Gastroesophageal sphincter (tissue), 4 donors: ENCODE measurements around the gene PAK1IP1. TPM values are rescaled to one million over a fixed set of nuclear protein-coding genes. Genes with fewer than 3 reads are reported as not detected.
"Not testable (repeated sequence)": the region's sequence is repeated elsewhere in the genome, so short reads cannot be mapped to it uniquely, and the experiment has no call there.

ENCODE experiments used
- ATAC-seq: fragments of 150-250 bp; one replicate; pipeline ENCODE4 v1.9.1; 2016; ENCODE audit warnings: mild to moderate bottlenecking, moderate library complexity
- H3K27ac ChIP-seq, 4 donors: fragments of 200-600 bp; sonication (generic) in 3 of 4; 1 replicate in 3 of 4; 2 replicates in 1 of 4; pipeline ENCODE4 v1.5.1; 2016 to 2019
- H3K27me3 ChIP-seq: fragments of 200-600 bp; sonication (generic); one replicate; pipeline ENCODE4 v1.5.1; 2019
- H3K36me3 ChIP-seq, 2 donors: fragments of 200-600 bp; sonication (generic); one replicate each; pipeline ENCODE4 v1.5.1; 2019; ENCODE audit warnings: control low read depth in 1 of 2
- H3K4me1 ChIP-seq, 3 donors: fragments of 200-600 bp; sonication (generic); 1 replicate in 2 of 3; 2 replicates in 1 of 3; pipeline ENCODE4 v1.5.1; 2016 to 2019; ENCODE audit warnings: control low read depth in 2 of 3
- H3K4me3 ChIP-seq, 2 donors: fragments of 200-600 bp; sonication (generic); one replicate each; pipeline ENCODE4 v1.5.1; 2019; ENCODE audit warnings: mild to moderate bottlenecking in 1 of 2, moderate library complexity in 1 of 2
- H3K9me3 ChIP-seq, 3 donors: fragments of 200-600 bp; sonication (generic); one replicate each; pipeline ENCODE4 v1.5.1; 2017 to 2019; ENCODE audit warnings: control low read depth in 2 of 3
- EP300 ChIP-seq: sonication (generic); formaldehyde crosslinking; IDR thresholded peaks from one replicate; pipeline ENCODE4 v1.6.1; 2017; ENCODE audit warnings: antibody characterized with exemption, mild to moderate bottlenecking
- POLR2A ChIP-seq, 2 donors: fragments of 450-650 bp; IDR thresholded peaks; one replicate each; pipeline ENCODE4 v1.6.1; 2017; ENCODE audit warnings: antibody characterized with exemption in 2 of 2, mild to moderate bottlenecking in 2 of 2, moderate library complexity in 1 of 2
- POLR2AphosphoS5 ChIP-seq: sonication (generic); formaldehyde crosslinking; IDR thresholded peaks from one replicate; pipeline ENCODE4 v1.6.1; 2017; ENCODE audit warnings: antibody characterized with exemption
- WGBS, 2 donors: methylation state at CpG; one replicate each; pipeline ENCODE4 v1.1.5; 2018; ENCODE audit warnings: low coverage in 1 of 2; 5-methylcytosine and 5-hydroxymethylcytosine counted together
- total RNA-seq, 4 donors: library from RNA; depleted of rRNA; stranded (reverse); fragments of >200 nt; gene quantifications; one replicate each; pipeline ENCODE4 v1.1.0, GENCODE V29; 2016
- TF ChIP-seq, protein P1 (sequence below), 4 experiments: fragments of 200-600 bp in 2 of 4; fragments of 450-650 bp in 2 of 4; sonication (generic) in 1 of 4; IDR thresholded peaks; one replicate each; pipeline ENCODE4 v1.5.1; 2017 to 2019; ENCODE audit warnings: antibody characterized with exemption in 4 of 4, mild to moderate bottlenecking in 2 of 4, moderate library complexity in 2 of 4

Gene PAK1IP1
- total RNA-seq, 4 donors from 2014 or later, result 9.4 to 14.6 (median 12.5) TPM

- Histone ChIP-seq H3K9me3 (no peaks in the 10 kb centered on the region), H3K4me3 (no peak overlapping the region), H3K27me3 (no peaks in the 10 kb centered on the region), H3K4me1 (no peaks in the 10 kb centered on the region), H3K27ac (no peak overlapping the region), H3K36me3 (peaks cover 0 to 15% of the 10 kb centered on the region in 2 donors)
- TF ChIP-seq POLR2AphosphoS5 (no peak), POLR2A (IDR thresholded peaks at IDR 0.05) (no peak), EP300 (no peak)
- TF ChIP-seq, protein P1, sequence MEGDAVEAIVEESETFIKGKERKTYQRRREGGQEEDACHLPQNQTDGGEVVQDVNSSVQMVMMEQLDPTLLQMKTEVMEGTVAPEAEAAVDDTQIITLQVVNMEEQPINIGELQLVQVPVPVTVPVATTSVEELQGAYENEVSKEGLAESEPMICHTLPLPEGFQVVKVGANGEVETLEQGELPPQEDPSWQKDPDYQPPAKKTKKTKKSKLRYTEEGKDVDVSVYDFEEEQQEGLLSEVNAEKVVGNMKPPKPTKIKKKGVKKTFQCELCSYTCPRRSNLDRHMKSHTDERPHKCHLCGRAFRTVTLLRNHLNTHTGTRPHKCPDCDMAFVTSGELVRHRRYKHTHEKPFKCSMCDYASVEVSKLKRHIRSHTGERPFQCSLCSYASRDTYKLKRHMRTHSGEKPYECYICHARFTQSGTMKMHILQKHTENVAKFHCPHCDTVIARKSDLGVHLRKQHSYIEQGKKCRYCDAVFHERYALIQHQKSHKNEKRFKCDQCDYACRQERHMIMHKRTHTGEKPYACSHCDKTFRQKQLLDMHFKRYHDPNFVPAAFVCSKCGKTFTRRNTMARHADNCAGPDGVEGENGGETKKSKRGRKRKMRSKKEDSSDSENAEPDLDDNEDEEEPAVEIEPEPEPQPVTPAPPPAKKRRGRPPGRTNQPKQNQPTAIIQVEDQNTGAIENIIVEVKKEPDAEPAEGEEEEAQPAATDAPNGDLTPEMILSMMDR (IDR thresholded peaks at IDR 0.05), result no peak
- ATAC-seq, result no peak
- 71 to 96% methylated on average over 1 to 6 of the region's 8 CpGs for WGBS, 2 donors
Measured at GRCh38 chr6:10713962-10714361, 19.2 kb downstream of the PAK1IP1 start.

DNA sequence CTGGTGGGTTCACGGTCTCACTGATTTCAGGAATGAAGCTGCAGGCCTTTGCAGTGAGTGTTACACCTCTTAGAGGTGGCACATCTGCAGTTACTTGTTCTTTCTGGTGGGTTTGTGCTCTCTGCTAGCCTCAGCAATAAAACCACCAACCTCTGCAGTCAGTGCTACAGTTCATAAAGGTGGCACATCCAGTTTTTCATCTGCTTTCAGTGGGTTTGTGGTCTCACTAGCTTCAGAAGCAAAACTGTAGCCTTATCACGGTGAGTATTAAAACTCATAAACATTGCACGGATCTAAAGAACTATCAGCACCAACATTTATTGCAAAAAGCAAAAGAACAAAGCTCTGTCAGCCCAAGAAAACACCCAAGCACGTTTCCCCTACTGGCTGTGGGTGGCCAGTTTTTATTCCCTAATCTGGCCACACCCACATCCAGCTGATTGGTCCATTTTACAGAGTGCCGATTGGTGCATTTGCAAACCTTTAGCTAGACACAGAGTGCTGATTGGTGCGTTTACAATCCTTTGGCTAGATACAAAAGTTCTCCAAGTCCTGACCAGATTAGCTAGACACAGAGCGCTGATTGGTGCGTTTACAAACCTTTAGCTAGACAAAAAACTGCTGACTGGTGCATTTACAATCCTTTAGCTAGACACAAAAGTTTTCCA lies 24.7 kb downstream of the PAK1IP1 start:
- TF ChIP-seq, protein P1 (IDR thresholded peaks at IDR 0.05), result no peak
- TF ChIP-seq POLR2A (IDR thresholded peaks at IDR 0.05), result no peak
- no peak for TF ChIP-seq EP300
- TF ChIP-seq POLR2AphosphoS5, result no peak
- H3K27me3 ChIP-seq, result no peaks in the 10 kb centered on the region
- no peaks in the 10 kb centered on the region for H3K9me3 ChIP-seq
- H3K27ac ChIP-seq, result peak overlapping the region in 3 of 4 donors; percentile 80 to 91 (median 82)
- peak overlapping the region; percentile 38 to 65 for H3K4me3 ChIP-seq
- peaks cover 0 to 34% (median 12%) of the 10 kb centered on the region in 3 donors for H3K4me1 ChIP-seq
- peaks cover 0 to under 1% of the 10 kb centered on the region in 2 donors for H3K36me3 ChIP-seq
- 74 to 77% methylated on average over 4 to 5 of the region's 8 CpGs for WGBS, 2 donors
- ATAC-seq, result no peak

DNA sequence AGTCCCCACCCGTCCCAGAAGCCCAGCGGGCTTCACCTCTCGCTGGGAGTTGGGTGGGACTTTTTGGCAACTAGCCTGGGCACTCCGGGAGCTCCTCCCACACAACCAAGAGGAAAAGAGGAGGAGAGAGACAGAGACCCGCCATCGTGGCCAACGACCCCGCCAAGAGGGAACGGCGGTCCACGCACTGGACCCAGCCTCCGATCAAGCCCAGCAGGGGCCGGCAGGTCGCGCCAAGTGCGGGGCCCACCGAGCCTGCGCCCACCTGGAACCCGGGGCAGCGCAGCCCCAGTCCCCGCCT lies 25.1 kb downstream of the PAK1IP1 start:
- H3K9me3 ChIP-seq, result no peaks in the 10 kb centered on the region
- no CpG with 5 or more reads among the region's 21 CpGs for WGBS, 2 donors
- peaks cover 0 to 6% of the 10 kb centered on the region in 2 donors for H3K36me3 ChIP-seq
- H3K4me3 ChIP-seq, result peak overlapping the region; percentile 38 to 65
- H3K4me1 ChIP-seq, result peaks cover 0 to 39% (median 15%) of the 10 kb centered on the region in 3 donors
- TF ChIP-seq POLR2A (IDR thresholded peaks at IDR 0.05) (no peak), POLR2AphosphoS5 (no peak), EP300 (no peak)
- TF ChIP-seq, protein P1 (IDR thresholded peaks at IDR 0.05), result no peak
- ATAC-seq, result no peak
- H3K27me3 ChIP-seq, result no peaks in the 10 kb centered on the region
- peak overlapping the region; percentile 10 to 91 (median 81) for H3K27ac ChIP-seq

DNA sequence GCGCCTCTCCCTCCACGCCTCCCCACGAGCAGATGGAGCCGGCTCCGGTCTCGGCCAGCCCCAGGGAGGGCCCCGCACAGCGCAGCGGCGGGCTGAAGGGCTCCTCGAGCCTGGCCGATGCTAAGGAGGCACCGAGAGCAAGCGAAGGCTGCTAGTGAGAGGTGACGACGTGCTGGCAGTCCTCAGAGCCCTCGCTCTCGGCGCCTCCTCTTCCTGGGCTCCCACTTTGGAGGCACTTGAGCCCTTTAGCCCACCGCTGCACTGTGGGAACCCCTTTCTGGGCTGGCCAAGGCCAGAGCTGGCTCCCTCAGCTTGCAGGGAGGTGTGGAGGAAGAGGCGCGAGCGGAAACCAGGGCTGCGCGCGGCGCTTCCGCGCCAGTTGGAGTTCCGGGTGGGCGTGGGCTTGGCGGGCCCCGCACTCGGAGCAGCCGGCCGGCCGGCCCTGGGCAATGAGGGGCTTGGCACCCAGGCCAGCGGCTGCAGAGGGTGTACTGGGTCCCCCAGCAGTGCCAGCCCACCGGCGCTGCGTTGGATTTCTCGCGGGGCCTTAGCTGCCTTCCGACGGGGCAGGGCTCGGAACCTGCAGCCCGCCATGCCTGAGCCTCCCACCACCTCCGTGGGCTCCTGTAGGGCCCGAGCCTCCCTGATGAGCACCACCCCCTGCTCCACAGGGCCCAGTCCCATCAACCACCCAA lies 25.6 kb downstream of the PAK1IP1 start:
- Histone ChIP-seq H3K9me3 (no peaks in the 10 kb centered on the region), H3K4me3 (peak overlapping the region; percentile 38 to 65), H3K4me1 (peaks cover 0 to 44% (median 15%) of the 10 kb centered on the region in 3 donors), H3K27ac (peak overlapping the region; percentile 10 to 91 (median 81)), H3K36me3 (peaks cover 0 to 11% of the 10 kb centered on the region in 2 donors), H3K27me3 (no peaks in the 10 kb centered on the region)
- no CpG with 5 or more reads among the region's 49 CpGs for whole genome bisulfite sequencing, 2 donors
- ATAC-seq, result no peak
- no peak for TF ChIP-seq POLR2AphosphoS5
- TF ChIP-seq, protein P1 (IDR thresholded peaks at IDR 0.05), result no peak
- TF ChIP-seq POLR2A (IDR thresholded peaks at IDR 0.05), result peak; percentile 19 to 47
- TF ChIP-seq EP300, result no peak

GRCh38 chr6:10720960-10721849 lies 26.4 kb downstream of the PAK1IP1 start:
- Histone ChIP-seq H3K4me1 (peaks cover 0 to 52% (median 15%) of the 10 kb centered on the region in 3 donors), H3K27ac (peak overlapping the region; percentile 10 to 91 (median 81)), H3K4me3 (peak overlapping the region; percentile 38 to 65), H3K36me3 (peaks cover 0 to 18% of the 10 kb centered on the region in 2 donors)
- not testable (repeated sequence) for ATAC-seq, H3K9me3 ChIP-seq, H3K27me3 ChIP-seq
- 83 to 85% methylated on average over 8 to 10 of the region's 17 CpGs for WGBS, 2 donors
